ENCODE results near the gene SLC9A9.

SLC9A9 gene

DNA sequence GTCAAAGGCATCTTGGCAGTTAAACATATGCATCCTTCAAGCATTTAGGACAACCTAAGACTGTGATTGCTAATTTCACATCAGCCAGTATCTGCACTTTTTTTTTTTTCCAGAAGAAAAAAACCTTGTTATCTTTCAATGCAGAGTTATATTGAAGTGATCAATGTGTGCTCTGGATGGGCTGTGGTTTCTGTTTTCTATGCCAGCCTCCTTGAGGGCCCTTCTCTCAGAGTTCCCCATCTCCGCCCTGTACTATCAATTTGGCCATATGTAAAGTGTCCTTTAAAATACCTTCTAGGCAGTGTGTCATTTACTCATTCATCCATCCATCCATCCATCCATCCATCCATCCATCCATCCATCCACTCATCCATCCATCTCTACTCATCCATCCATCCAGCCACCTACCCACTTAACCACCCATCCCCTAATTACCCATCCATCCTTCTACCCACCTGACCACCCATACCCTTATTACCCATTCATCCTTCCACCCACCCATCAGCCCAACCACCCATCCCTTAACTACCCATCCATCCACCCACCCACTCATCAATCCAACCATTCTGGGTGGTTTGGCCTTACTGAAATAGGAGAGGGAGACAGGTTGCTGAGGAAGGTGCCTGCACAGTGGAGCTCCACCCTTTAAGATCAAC, 406.6 kb downstream of the SLC9A9 start:
- TF ChIP-seq, protein P1, sequence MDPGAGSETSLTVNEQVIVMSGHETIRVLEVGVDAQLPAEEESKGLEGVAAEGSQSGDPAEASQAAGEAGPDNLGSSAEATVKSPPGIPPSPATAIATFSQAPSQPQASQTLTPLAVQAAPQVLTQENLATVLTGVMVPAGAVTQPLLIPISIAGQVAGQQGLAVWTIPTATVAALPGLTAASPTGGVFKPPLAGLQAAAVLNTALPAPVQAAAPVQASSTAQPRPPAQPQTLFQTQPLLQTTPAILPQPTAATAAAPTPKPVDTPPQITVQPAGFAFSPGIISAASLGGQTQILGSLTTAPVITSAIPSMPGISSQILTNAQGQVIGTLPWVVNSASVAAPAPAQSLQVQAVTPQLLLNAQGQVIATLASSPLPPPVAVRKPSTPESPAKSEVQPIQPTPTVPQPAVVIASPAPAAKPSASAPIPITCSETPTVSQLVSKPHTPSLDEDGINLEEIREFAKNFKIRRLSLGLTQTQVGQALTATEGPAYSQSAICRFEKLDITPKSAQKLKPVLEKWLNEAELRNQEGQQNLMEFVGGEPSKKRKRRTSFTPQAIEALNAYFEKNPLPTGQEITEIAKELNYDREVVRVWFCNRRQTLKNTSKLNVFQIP (CRISPR knock-in tag; IDR thresholded peaks at IDR 0.05; ENCODE audit: borderline replicate concordance, low read depth) = no peak
- TF ChIP-seq, protein P2, sequence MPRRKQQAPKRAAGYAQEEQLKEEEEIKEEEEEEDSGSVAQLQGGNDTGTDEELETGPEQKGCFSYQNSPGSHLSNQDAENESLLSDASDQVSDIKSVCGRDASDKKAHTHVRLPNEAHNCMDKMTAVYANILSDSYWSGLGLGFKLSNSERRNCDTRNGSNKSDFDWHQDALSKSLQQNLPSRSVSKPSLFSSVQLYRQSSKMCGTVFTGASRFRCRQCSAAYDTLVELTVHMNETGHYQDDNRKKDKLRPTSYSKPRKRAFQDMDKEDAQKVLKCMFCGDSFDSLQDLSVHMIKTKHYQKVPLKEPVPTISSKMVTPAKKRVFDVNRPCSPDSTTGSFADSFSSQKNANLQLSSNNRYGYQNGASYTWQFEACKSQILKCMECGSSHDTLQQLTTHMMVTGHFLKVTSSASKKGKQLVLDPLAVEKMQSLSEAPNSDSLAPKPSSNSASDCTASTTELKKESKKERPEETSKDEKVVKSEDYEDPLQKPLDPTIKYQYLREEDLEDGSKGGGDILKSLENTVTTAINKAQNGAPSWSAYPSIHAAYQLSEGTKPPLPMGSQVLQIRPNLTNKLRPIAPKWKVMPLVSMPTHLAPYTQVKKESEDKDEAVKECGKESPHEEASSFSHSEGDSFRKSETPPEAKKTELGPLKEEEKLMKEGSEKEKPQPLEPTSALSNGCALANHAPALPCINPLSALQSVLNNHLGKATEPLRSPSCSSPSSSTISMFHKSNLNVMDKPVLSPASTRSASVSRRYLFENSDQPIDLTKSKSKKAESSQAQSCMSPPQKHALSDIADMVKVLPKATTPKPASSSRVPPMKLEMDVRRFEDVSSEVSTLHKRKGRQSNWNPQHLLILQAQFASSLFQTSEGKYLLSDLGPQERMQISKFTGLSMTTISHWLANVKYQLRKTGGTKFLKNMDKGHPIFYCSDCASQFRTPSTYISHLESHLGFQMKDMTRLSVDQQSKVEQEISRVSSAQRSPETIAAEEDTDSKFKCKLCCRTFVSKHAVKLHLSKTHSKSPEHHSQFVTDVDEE (CRISPR knock-in tag; IDR thresholded peaks at IDR 0.05) = no peak
- TF ChIP-seq TOX (CRISPR knock-in tag; IDR thresholded peaks at IDR 0.05; ENCODE audit: borderline replicate concordance) = no peak
- no peak for TF ChIP-seq ZNF565 (CRISPR knock-in tag; conservative IDR thresholded peaks at IDR 0.05; ENCODE audit: low read depth)
- TF ChIP-seq ZFP30 (CRISPR knock-in tag; IDR thresholded peaks at IDR 0.05) = no peak
- TF ChIP-seq, protein P3, sequence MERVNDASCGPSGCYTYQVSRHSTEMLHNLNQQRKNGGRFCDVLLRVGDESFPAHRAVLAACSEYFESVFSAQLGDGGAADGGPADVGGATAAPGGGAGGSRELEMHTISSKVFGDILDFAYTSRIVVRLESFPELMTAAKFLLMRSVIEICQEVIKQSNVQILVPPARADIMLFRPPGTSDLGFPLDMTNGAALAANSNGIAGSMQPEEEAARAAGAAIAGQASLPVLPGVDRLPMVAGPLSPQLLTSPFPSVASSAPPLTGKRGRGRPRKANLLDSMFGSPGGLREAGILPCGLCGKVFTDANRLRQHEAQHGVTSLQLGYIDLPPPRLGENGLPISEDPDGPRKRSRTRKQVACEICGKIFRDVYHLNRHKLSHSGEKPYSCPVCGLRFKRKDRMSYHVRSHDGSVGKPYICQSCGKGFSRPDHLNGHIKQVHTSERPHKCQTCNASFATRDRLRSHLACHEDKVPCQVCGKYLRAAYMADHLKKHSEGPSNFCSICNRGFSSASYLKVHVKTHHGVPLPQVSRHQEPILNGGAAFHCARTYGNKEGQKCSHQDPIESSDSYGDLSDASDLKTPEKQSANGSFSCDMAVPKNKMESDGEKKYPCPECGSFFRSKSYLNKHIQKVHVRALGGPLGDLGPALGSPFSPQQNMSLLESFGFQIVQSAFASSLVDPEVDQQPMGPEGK (CRISPR knock-in tag; IDR thresholded peaks at IDR 0.05; ENCODE audit: borderline replicate concordance) = no peak
- no peak for ATAC-seq

DNA sequence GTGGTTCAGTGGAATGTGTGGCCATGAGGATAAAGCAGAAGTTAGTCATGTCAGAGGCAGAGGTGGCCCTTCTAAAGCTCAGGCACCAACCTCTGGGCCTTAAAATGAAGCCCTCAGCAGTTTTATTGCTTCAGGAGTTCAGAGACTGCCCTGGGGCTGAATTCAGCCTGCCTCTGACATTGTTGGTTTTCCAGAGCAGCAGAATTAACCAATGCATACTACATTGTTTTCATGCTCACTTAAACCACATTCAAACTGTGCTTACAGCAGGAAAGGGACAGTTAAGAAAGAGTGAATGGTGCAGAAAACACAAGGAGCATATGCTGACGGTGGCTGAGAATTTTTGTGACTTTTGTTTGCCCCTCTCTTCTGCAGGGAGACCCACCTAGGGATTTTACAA, 408.5 kb downstream of the SLC9A9 start:
- ATAC-seq = no peak
- TF ChIP-seq ZNF8 (CRISPR knock-in tag; IDR thresholded peaks at IDR 0.05) (no peak), OSR1 (CRISPR knock-in tag; IDR thresholded peaks at IDR 0.05) (no peak), ZNF565 (CRISPR knock-in tag; conservative IDR thresholded peaks at IDR 0.05; ENCODE audit: low read depth) (no peak), ESRRG (CRISPR knock-in tag; IDR thresholded peaks at IDR 0.05) (no peak), RARB (CRISPR knock-in tag; IDR thresholded peaks at IDR 0.05) (no peak), PPARA (CRISPR knock-in tag; IDR thresholded peaks at IDR 0.05; ENCODE audit: borderline replicate concordance) (no peak), ZFP30 (CRISPR knock-in tag; IDR thresholded peaks at IDR 0.05) (no peak), SNAI2 (CRISPR knock-in tag; IDR thresholded peaks at IDR 0.05) (no peak), ZFP3 (CRISPR knock-in tag; IDR thresholded peaks at IDR 0.05) (no peak), BACH2 (CRISPR knock-in tag; IDR thresholded peaks at IDR 0.05; ENCODE audit: borderline replicate concordance) (no peak)
- TF ChIP-seq, protein P4, sequence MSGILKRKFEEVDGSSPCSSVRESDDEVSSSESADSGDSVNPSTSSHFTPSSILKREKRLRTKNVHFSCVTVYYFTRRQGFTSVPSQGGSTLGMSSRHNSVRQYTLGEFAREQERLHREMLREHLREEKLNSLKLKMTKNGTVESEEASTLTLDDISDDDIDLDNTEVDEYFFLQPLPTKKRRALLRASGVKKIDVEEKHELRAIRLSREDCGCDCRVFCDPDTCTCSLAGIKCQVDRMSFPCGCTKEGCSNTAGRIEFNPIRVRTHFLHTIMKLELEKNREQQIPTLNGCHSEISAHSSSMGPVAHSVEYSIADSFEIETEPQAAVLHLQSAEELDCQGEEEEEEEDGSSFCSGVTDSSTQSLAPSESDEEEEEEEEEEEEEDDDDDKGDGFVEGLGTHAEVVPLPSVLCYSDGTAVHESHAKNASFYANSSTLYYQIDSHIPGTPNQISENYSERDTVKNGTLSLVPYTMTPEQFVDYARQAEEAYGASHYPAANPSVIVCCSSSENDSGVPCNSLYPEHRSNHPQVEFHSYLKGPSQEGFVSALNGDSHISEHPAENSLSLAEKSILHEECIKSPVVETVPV (CRISPR knock-in tag; IDR thresholded peaks at IDR 0.05) = no peak
- TF ChIP-seq, protein P3 (CRISPR knock-in tag; IDR thresholded peaks at IDR 0.05; ENCODE audit: borderline replicate concordance) = no peak

DNA sequence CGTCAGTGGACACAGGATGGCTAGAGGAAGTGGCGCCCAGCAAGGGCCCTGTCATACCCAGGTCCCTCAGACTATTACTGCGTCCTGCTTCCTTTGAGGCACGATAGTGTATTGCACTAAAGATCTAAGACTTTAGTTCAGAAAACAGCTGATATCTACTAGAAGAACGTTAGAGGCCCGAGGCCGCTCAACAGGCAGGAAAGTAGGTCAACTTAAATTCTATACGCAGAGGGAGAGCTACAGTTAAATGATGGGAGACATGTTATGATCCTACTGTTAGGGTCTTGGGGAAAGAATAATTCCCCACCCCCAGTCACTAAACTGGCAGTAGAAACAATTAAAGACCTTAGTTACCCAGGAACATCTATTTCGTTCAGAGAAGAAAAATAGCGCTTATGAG, 410.9 kb downstream of the SLC9A9 start:
- ATAC-seq = no peak
- TF ChIP-seq SNAI2 (CRISPR knock-in tag; IDR thresholded peaks at IDR 0.05) = no peak
- no peak for TF ChIP-seq OSR1 (CRISPR knock-in tag; IDR thresholded peaks at IDR 0.05)
- no peak for TF ChIP-seq TOX (CRISPR knock-in tag; IDR thresholded peaks at IDR 0.05; ENCODE audit: borderline replicate concordance)
- TF ChIP-seq, protein P3 (CRISPR knock-in tag; IDR thresholded peaks at IDR 0.05; ENCODE audit: borderline replicate concordance) = no peak
- TF ChIP-seq ZNF70 (CRISPR knock-in tag; IDR thresholded peaks at IDR 0.05) = no peak
- TF ChIP-seq, protein P2 (CRISPR knock-in tag; IDR thresholded peaks at IDR 0.05) = no peak
- no peak for TF ChIP-seq ZC3H10 (CRISPR knock-in tag; IDR thresholded peaks at IDR 0.05)
- TF ChIP-seq PPARA (CRISPR knock-in tag; IDR thresholded peaks at IDR 0.05; ENCODE audit: borderline replicate concordance) = no peak
- no peak for TF ChIP-seq ZFP30 (CRISPR knock-in tag; IDR thresholded peaks at IDR 0.05)
- TF ChIP-seq TCF4 (CRISPR knock-in tag; IDR thresholded peaks at IDR 0.05; ENCODE audit: borderline replicate concordance) = no peak
- TF ChIP-seq ZNF565 (CRISPR knock-in tag; conservative IDR thresholded peaks at IDR 0.05; ENCODE audit: low read depth) = no peak
- TF ChIP-seq RARB (CRISPR knock-in tag; IDR thresholded peaks at IDR 0.05) = no peak
- TF ChIP-seq ESRRG (CRISPR knock-in tag; IDR thresholded peaks at IDR 0.05) = no peak
- TF ChIP-seq, protein P4 (CRISPR knock-in tag; IDR thresholded peaks at IDR 0.05) = no peak
- TF ChIP-seq ISL1 (CRISPR knock-in tag; IDR thresholded peaks at IDR 0.05) = no peak
